GM10847 (cell line): ENCODE measurements around the gene ZC3H12A.

Experiments used
- POLR2A ChIP-seq: IDR thresholded peaks from 2 replicates; pipeline ENCODE4 v1.6.1; 2011; ENCODE audit not compliant: insufficient read length; ENCODE audit errors: extremely low read depth

ZC3H12A gene

DNA sequence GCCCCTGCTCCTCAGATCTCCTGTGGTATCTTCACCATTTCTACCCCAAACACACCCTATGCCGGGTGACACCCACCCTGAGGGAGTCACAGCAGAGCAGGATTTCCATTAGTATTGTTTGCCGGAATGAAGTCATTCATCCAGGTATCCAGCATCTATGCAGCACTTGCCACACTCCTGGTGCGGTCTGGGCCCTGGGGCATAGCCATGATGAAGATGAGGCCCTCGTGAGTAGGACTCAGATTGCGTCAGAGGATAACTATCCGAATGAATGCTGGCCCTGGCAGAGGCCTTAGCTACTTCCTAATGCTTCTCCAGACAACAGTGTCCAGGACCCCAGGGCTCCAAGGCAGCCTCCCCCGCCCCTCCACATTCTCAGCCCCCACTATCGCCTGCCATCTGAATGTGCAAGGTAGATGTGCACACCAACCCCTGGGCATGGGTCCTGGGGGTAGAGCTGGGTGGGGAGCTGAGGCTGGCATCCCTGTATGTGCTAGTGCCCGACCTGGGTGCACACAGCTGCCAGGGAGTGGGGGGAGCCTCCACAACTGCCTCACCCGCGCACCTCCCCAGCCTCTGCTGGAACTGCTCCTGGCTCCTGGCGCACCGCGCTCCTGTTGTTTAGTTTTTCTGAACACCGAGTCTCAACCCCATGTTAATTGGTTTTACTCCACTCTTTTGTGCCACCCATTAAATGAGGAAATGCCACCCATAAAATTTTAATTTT lies 25.5 kb upstream of the ZC3H12A start:
- no peak for TF ChIP-seq POLR2A

DNA sequence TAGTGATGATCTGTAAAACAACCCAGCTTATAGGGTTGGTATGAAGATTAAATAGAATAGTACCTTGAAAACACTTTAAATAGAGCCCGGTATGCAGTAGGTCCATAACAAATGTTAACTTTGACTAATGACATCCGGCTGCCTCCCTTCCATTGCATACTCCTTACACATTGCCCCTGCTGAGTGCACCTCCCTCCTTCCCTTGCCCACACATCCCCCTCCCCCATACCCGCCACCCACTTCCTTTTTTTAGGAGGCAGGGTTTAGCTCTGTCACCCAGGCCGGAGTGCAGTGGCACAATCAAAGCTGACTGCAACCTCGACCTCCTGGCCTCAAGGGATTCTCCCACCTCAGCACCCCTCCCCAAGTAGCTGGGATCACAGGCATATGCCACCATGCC lies 24.4 kb upstream of the ZC3H12A start:
- no peak for TF ChIP-seq POLR2A

DNA sequence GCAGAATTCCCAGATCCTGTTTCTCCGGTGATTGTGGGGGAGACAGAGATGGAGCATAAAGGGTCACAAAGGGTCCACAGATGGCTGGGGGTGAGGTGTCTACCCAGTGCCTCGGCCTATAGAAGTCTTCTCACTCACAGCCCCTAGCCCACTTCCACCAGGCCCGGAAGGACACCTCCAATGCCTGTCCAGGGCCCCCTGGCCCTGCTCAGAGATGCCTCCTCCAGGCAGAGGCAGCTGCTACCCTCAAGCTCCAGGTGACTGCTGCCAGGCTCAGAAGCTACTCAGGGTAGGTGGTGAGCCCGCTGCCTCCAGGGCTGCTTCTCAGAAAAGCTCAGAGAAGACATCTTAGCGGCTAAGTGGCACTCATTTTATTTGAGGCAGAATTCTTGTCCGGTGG lies 22.0 kb upstream of the ZC3H12A start:
- TF ChIP-seq POLR2A, result no peak

DNA sequence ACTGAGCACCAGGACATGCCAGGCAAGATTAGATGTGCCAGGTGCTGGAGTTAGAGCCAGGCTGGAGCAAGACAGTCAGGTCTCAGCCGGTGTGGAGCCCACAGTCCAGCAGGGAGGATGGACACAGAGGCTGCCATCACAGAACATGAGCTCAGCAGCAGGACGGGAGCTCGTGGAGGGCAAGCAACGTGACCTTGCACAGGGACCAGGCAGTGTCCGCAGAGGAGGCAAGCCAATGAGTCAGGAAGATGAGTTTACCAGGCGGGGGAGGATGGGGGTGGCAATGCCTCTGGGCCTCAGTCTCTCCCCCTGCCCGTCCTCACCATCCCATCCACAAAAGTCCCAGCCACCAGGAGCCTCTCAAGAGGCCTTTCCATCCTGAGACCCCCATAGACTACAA lies 20.7 kb upstream of the ZC3H12A start:
- no peak for TF ChIP-seq POLR2A

GRCh38 chr1:37455516-37455915 lies 18.9 kb upstream of the ZC3H12A start:
- TF ChIP-seq POLR2A, result no peak

GRCh38 chr1:37456614-37457013 lies 17.8 kb upstream of the ZC3H12A start:
- TF ChIP-seq POLR2A, result no peak

GRCh38 chr1:37458551-37458950 lies 15.8 kb upstream of the ZC3H12A start:
- TF ChIP-seq POLR2A, result no peak

GRCh38 chr1:37461698-37462436 lies 12.5 kb upstream of the ZC3H12A start:
- no peak for TF ChIP-seq POLR2A

GRCh38 chr1:37464443-37464842 lies 9.9 kb upstream of the ZC3H12A start:
- no peak for TF ChIP-seq POLR2A

- no peak for TF ChIP-seq POLR2A
Observed at GRCh38 chr1:37465593-37466517, 8.5 kb upstream of the ZC3H12A start.

DNA sequence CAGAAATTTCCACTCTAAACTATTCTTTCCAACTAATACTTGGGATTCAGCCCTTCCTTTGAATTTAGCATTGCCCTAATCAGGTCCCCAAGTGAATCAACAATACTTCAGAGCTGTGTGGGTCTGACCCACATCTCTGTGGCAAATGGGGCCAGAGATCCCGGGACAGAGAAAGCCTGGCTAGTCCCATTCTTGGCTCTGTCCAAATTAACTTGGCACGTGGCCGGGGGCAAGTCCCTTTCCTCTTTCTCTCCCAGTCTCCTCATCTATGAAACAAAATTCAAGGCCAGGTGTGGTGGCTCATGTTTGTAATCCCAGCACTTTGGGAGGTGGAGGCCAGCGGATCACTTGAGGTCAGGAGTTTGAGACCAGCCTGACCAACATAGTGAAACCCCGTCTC lies 6.3 kb upstream of the ZC3H12A start:
- no peak for TF ChIP-seq POLR2A

GRCh38 chr1:37469386-37469785 lies 5.0 kb upstream of the ZC3H12A start:
- no peak for TF ChIP-seq POLR2A

DNA sequence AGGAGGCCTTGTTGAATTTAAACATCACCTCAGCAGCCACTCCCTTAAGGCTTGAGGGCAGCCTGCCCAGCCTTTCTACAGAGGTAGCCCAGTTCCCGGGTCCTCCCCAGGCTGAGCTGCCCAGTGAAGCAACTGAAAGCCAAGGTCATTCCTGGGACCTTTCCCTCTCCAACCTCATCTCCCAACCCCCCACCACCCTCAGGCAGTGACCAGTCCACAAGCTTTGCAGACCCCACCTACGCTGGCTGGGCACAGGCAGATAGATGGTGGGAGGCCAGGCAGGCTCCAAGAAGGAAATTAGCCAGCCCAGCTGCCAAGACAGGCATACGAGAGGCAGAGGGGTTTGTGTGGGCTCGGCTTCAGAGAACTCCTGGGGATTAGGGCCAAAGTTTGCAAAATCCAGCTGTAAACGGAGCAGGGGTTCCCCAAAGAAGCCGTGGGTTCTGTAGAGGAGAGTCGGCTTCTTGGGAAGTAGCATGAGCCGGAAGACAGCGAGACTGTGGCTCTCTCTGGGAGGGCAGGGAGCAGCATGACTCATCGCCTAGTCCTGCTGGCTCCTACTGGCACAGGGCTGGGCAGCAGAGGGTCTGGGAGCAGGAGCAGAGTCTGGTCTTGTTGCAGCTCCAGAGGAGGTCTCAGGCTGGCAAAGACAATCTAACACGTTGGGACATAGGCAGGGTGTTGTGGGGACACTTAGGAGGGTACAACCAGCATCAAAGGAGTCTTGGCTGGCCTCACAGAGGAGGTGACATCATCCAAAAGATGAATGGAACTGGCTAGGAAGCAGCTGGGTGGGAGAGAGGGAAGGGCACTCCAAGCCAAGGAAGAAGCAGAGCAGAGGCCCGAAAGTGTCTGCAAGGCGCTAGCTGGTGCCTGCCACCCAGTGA lies 2.8 kb upstream of the ZC3H12A start:
- TF ChIP-seq POLR2A, result no peak

- TF ChIP-seq POLR2A, result no peak
Observed at GRCh38 chr1:37472281-37472680, 2.1 kb upstream of the ZC3H12A start.

DNA sequence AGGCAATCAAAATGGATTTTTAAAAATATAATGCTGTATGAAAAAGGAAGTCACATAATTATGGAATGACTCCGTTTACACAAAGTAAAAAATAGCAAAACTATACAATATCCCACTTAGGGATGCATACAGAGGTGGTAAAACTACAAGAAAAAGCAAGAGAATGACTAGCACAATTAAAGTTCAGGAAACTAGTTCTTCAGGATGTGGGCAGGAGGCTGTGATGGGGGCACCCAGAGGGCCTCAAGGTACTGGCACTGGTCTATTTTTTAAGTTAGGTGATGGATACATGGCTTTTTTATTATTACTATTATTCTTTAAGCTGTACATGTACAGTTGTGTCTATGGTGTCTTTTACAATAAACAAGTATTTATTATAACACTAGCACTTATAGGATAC lies 1.4 kb upstream of the ZC3H12A start:
- TF ChIP-seq POLR2A, result no peak
